Natural killer cell (primary cell): ENCODE data around the gene FOXP1. TPM values are rescaled to one million over a fixed set of nuclear protein-coding genes. Genes with fewer than 3 reads are reported as not detected.
A peak's percentile ranks its signal among the peaks of the same experiment; 100 is the strongest.

Source experiments
- ATAC-seq, 3 donors: fragments of 150-1000 bp in 2 of 3; fragments of 200-7000 bp in 1 of 3; cut with Tn5 transposase; 1 replicate in 1 of 3; 2 replicates in 2 of 3; pipeline ENCODE4 v1.10.0; 2021; ENCODE audit warnings: mild to moderate bottlenecking in 2 of 3, moderate library complexity in 2 of 3
- DNase-seq, 2 donors: peaks; one replicate each; pipeline versions ENCODE4 v3.0.0 to v3.0.0-alpha.2; 2013 to 2021; ENCODE audit warnings: mixed read lengths in 1 of 2
- H3K27ac ChIP-seq: one replicate; pipeline ENCODE4 v1.5.1; 2013; ENCODE audit warnings: mild to moderate bottlenecking, low read length
- H3K27me3 ChIP-seq: one replicate; pipeline ENCODE4 v1.6.1; 2013; ENCODE audit warnings: low read length; ENCODE audit not compliant: control insufficient read depth, insufficient read depth
- H3K36me3 ChIP-seq: one replicate; pipeline ENCODE4 v1.6.1; 2013; ENCODE audit warnings: low read length; ENCODE audit not compliant: control insufficient read depth, insufficient read depth
- H3K4me1 ChIP-seq: one replicate; pipeline ENCODE4 v1.6.1; 2013; ENCODE audit warnings: low read length; ENCODE audit not compliant: control insufficient read depth, insufficient read depth
- H3K4me3 ChIP-seq: one replicate; pipeline ENCODE4 v1.5.1; 2013; ENCODE audit warnings: low read length
- H3K9me3 ChIP-seq: one replicate; pipeline ENCODE4 v1.6.1; 2013; ENCODE audit warnings: low read length; ENCODE audit not compliant: control insufficient read depth, insufficient read depth
- H3K27ac Mint-ChIP-seq, 2 donors: one replicate each; pipeline ENCODE4 v1.8.0; 2022; ENCODE audit warnings: mild to moderate bottlenecking in 2 of 2, mixed read lengths in 2 of 2, moderate library complexity in 1 of 2
- H3K27me3 Mint-ChIP-seq, 2 donors: one replicate each; pipeline ENCODE4 v1.8.0; 2022; ENCODE audit warnings: low read depth in 2 of 2, mixed read lengths in 2 of 2
- H3K36me3 Mint-ChIP-seq: one replicate; pipeline ENCODE4 v1.8.0; 2022; ENCODE audit warnings: mixed read lengths
- H3K4me1 Mint-ChIP-seq, 2 donors: one replicate each; pipeline ENCODE4 v1.8.0; 2022; ENCODE audit warnings: mixed read lengths in 2 of 2
- H3K4me3 Mint-ChIP-seq: one replicate; pipeline ENCODE4 v1.8.0; 2022; ENCODE audit warnings: mild to moderate bottlenecking, moderate library complexity, mixed read lengths
- H3K9me3 Mint-ChIP-seq, 2 donors: one replicate each; pipeline ENCODE4 v1.8.0; 2022; ENCODE audit warnings: mixed read lengths in 2 of 2
- CTCF ChIP-seq: fragments of 200-600 bp; IDR thresholded peaks from one replicate; pipeline ENCODE4 v1.8.0; 2022; ENCODE audit warnings: antibody characterized with exemption
- WGBS: methylation state at CpG from one replicate; pipeline ENCODE4 v1.1.7; 2013; ENCODE audit warnings: missing lambda C conversion rate; ENCODE audit not compliant: insufficient coverage; 5-methylcytosine and 5-hydroxymethylcytosine counted together
- intact Hi-C: fragments of 100-400 bp; cut with micrococcal nuclease; formaldehyde crosslinking; loops from one replicate; pipeline ENCODE4 v1.14.2; 2022
- total RNA-seq, 4 donors: library from RNA; stranded (reverse); fragments of 120-200 nt in 1 of 4; gene quantifications; one replicate each; pipeline versions ENCODE4 v1.2.3 to v1.2.4, GENCODE V29; 2013 to 2022

The FOXP1 gene
- total RNA-seq, 3 donors from 2014 or later (not counting 1 experiment from before 2014, with no cell fraction given) = 166 to 185 (median 166) TPM

GRCh38 chr3:71185733-71186455, 397.6 kb downstream of the FOXP1 start:
- Mint-ChIP-seq H3K9me3 (no peaks in the 10 kb centered on the region), H3K36me3 (no peaks in the 10 kb centered on the region), H3K4me1 (peaks cover 0 to 8% of the 10 kb centered on the region in 2 donors), H3K4me3 (no peak overlapping the region), H3K27ac (peak overlapping the region in 1 of 2 donors; percentile 26), H3K27me3 (no peaks in the 10 kb centered on the region)
- no peaks in the 10 kb centered on the region for H3K36me3 ChIP-seq
- WGBS = 95% methylated on average over 2 of the region's 3 CpGs
- no peaks in the 10 kb centered on the region for H3K9me3 ChIP-seq
- ATAC-seq (peak; percentile 78 to 86 (median 82)), DNase-seq (peak in 1 of 2 donors; percentile 63)
- no peak overlapping the region for H3K27ac ChIP-seq
- H3K4me3 ChIP-seq = no peak overlapping the region
- H3K27me3 ChIP-seq = no peaks in the 10 kb centered on the region
- TF ChIP-seq CTCF = no peak
- no peaks in the 10 kb centered on the region for H3K4me1 ChIP-seq
- intact Hi-C loops = loop anchor here (5.0 kb wide), 1 partner anchor 41 kb away; no protein-coding TSS in a partner anchor

- H3K27ac ChIP-seq = no peak overlapping the region
- Mint-ChIP-seq H3K9me3 (no peaks in the 10 kb centered on the region), H3K27ac (no peak overlapping the region), H3K4me3 (no peak overlapping the region), H3K36me3 (no peaks in the 10 kb centered on the region), H3K27me3 (no peaks in the 10 kb centered on the region), H3K4me1 (peaks cover 0 to 8% of the 10 kb centered on the region in 2 donors)
- ATAC-seq (no peak), DNase-seq (no peak)
- intact Hi-C loops = no loop called here
- H3K27me3 ChIP-seq = no peaks in the 10 kb centered on the region
- no peaks in the 10 kb centered on the region for H3K36me3 ChIP-seq
- no peak overlapping the region for H3K4me3 ChIP-seq
- no peaks in the 10 kb centered on the region for H3K4me1 ChIP-seq
- WGBS = 82% methylated on average over 1 of the region's 1 CpG
- H3K9me3 ChIP-seq = no peaks in the 10 kb centered on the region
- no peak for TF ChIP-seq CTCF
Observed at GRCh38 chr3:71184252-71184651, 399.3 kb downstream of the FOXP1 start.

GRCh38 chr3:71183549-71183948, 400.0 kb downstream of the FOXP1 start:
- no peaks in the 10 kb centered on the region for H3K9me3 Mint-ChIP-seq
- H3K4me1 Mint-ChIP-seq = peaks cover 0 to 8% of the 10 kb centered on the region in 2 donors

More at GRCh38 chr3:71183549-71183948, 400.0 kb downstream of the FOXP1 start:
- WGBS = 95% methylated on average over 5 of the region's 5 CpGs
- Mint-ChIP-seq H3K36me3 (no peaks in the 10 kb centered on the region), H3K27ac (no peak overlapping the region), H3K27me3 (no peaks in the 10 kb centered on the region), H3K4me3 (no peak overlapping the region)
- Histone ChIP-seq H3K27ac (no peak overlapping the region), H3K36me3 (no peaks in the 10 kb centered on the region), H3K9me3 (no peaks in the 10 kb centered on the region), H3K27me3 (no peaks in the 10 kb centered on the region), H3K4me1 (no peaks in the 10 kb centered on the region), H3K4me3 (no peak overlapping the region)
- no peak for TF ChIP-seq CTCF
- no peak for DNase-seq
- intact Hi-C loops = no loop called here
- ATAC-seq = no peak
